NCI-H2227 (cell line): ENCODE data around the gene SORCS1.

ENCODE experiments used
- DNase-seq: peaks from one replicate; lab custom pipeline; 2025; ENCODE audit not compliant: unreplicated experiment; lab: John Stamatoyannopoulos, UW

The SORCS1 gene

DNA sequence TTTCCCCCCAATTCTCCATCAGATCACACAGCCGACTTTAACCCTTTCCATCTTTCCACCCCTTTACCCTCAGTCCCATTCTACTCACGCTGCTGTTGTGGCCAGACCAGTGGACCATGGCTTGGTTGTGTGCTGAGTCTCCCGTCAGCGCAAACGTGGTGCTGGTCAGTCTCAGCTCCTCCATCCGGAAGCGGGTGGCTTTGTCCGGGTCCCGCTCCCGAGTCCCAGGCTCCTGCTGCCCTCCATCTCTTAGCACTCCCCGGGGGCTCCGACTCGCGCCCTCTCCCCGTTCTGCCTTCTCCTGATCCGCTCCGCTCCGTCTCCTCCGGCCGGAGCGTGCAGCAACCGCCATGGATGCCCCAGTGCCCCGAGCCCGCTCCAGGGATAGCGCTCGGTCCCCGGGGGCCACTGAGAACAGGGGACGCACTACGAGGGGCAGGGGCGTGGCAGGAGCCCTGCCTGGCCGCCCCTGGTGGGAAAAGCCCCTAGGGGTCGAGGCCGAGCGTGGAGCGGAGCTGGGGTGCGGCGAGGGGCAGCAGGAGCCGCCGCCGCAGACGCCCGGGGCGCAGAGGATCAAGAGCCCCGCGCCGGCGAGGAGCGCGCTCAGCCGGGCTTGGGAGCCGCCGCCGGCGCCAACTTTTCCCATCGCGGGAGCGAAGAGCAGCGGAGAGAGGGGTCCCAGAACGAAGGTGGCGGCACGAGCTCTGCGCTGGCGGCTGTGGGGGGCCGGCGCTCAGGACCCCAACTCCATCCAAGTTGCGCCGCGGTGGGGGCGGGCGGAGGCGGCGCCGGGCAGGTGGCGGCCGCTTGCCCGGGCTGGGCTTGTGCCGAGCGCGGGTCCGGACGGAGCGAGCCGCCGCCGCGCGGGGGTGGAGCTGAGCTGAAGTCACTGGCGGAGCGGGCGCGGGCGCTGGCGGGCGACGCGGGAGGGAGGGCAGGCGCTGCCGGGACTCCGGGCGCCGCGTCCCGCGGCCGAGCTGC lies at the start of gene SORCS1:
Gene SORCS1 (minus strand): TSS at position 826 of the 981 bp plus-strand sequence.
- no peak for DNase-seq

DNA sequence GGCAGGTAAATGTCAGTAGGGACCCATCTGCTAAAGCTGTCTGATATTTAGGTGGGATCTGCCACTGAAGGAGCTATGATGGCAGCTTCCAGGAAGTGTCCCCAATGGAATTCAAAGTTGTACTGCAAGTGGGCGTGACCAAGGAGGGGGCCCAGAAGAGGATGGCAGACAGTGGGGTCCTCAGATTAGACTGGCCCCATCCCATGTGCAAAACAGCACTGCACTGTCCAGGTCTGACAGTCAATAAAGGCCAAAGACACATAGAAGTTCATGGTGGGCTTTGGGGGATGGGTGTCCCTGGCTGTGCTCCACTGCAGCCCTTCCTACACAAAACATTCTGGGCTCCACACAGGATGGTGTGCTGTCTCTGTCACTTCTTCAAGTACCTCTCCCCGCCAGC lies 49.8 kb upstream of the SORCS1 start:
- no peak for DNase-seq

DNA sequence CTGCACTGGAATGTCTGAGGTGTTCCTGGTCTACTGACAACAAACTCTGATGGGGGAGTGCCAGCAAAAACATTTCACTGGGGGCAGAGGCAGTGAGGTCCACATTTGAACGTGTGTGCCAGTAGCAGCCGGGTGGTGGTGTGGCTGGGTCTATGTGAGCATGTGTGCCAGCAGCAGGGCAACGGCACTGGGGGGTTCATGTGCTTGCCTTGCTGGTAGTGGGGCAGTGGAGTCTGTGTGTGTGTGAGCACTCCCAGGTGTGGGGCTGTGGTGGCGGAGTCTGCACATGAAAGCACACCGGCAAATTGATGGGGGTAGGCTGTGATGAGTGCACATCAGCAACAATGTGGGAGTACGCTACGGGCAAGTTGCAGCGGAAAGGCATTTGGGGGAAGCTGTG lies 49.4 kb upstream of the SORCS1 start:
- no peak for DNase-seq

DNA sequence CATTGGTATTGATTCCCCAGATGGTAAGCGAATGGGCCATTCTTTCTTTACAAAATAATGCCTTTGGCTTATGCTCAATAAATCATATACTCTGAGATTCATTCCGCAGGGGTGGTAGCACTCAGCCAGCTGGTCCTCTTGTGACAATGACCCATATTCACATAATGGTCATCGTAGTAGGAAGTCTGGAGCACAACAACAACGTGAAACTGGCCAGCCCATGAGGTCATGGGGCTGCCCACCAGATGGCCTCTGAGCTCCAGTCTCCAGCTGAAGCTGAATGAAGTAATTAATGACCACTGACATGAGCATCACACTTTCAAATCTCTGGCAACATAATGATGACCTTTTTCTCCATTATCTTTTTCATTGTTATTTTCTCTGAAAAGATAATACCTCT lies 42.3 kb upstream of the SORCS1 start:
- DNase-seq, result no peak

DNA sequence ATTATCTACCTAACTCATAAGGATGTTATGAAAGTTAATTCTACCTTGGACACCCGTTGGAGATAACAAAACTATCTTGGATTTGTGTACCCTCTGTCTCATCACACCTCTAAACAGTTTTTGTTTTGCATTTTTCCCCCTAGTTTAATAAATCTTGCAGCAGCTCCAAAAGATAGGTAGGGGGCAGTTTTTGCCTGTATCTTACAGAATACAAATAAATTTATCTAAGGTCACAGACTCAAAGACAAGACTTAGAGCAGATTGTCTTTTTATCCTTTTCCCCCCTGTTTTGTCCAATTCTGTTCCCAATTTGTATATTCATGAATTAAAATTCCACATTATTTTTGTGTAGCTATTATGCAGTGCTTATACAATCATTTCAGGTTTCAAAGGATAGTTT lies 5.0 kb upstream of the SORCS1 start:
- DNase-seq, result no peak

DNA sequence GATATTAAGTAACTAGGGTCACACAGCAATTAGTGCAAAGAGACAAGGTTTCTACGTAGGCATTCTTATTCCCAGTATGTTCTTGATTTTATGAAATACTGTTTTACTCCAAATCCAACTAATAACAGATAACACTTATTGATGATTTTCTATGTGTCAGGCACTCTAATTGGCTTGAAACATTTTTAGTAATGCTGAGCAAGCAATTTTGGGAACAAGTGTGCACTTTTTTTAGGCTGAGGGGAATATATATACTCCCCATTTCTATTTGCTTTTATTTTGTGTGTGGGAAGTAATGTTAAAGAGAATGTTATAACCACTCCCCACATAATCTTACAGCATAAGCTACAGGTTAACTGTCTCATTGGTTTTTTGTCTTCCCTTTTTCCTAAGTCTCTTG lies 4.2 kb upstream of the SORCS1 start:
- no peak for DNase-seq

DNA sequence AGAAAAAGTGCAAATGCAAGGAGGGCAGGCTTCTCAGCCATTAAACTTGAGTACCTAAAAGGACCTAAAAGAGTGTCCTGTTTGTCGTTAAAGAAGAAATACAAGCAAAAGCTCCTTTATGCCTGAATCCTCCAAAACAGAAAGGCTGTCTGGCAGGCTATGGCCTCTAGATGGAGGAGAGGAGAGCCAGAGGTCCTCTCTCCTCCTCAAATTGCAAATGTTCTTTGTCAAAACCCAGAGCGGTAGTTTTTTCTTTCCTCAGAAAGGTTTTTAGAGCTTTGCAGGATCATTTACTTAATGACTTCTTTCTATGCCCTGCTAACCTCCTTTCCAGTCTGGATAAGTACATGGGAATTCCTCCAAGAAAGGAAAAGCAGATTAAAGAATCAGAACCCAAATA lies 1.9 kb upstream of the SORCS1 start:
- DNase-seq, result no peak

DNA sequence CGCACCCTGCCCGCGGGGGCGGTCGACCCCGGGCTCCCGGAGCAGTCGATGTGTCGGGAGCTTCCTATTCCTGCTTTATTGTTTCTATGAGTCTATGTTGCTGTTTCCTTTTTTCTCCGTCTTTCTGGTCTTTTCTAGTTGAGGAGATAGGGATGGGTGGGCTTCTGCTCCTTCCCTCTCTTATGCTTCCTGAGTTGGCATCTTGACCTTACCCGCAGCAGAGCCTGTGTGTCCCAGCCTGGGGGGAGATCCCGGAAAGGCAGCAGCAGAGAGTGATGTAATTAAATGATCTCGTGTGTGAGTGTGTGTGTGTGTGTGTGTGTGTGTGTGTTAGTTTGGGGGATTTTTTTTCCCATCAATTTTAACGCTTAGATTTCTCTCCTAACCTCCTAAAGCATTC lies 486 bp upstream of the SORCS1 start:
- no peak for DNase-seq

DNA sequence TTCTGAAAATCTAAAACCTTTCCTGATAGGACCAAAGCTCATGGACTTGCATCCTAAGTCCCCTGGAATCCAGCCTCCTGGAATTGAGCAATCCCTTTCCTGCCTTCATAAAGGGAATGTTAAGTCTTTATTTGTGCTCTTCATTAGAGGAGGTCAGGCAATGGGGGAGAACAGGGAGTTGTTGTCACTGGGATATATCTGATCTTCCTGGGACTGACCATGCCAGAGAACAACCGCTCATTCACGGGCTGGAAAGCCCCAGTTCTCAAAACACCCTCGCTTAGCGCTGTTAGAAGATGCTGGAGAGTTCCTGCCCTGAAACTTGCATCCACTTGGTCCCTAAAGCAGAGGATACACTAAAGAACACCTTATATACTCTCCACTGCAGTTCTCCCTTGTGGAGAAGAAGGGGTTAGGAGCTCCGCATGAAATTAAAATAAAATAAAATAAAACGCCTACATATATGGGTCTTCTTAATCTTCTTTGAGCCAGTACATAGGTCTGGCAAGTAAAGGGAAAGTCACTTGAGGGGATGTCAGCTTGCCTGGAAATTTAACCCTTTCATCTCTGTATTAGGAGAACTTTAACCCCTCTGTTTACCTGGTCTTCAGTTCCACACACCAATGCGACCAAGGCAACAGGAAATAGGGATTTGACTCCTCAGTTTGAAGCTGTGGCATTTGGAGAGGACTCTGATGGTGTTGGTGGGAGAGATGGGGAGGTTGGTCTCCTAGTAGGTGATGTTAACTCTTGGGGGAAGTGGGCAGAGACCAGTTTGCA lies 1.2 kb downstream of the SORCS1 start:
- DNase-seq, result no peak

DNA sequence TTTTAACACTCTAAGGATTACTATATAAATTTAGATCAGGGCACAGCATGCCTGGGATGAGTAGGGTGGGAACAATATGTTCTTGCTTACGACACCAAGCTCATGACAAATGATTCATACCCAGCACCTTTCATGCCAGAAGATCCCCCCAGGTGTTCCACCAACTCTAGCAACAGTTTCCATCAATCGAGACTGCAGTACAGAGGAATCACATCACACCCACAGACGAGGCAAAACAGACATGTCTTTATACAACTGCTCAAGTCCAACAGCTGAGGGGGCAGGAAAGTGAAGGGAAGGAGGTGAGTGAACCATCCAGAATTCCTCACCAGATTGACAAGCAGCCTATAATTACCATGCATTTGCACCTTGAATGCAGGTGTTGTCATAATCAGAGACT lies 3.6 kb downstream of the SORCS1 start:
- no peak for DNase-seq

DNA sequence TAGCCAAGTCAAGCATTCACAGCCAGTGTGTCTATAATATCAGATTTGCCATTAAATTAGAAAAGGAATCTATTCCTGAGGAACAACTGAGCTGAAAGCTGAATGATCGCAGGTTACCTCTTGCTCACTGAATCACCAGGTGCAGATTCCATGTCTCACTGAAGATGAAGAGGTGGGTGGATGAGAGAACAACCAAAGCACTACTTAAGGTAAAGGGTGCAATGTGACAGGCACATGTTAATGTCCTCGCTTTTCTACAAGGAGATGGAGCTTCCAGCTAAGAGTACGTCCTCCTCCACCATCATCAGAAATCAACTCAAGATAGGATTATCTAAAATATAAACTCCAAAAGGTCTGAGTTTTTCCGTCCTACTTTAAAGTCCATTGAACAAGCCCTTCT lies 4.6 kb downstream of the SORCS1 start:
- DNase-seq, result no peak

DNA sequence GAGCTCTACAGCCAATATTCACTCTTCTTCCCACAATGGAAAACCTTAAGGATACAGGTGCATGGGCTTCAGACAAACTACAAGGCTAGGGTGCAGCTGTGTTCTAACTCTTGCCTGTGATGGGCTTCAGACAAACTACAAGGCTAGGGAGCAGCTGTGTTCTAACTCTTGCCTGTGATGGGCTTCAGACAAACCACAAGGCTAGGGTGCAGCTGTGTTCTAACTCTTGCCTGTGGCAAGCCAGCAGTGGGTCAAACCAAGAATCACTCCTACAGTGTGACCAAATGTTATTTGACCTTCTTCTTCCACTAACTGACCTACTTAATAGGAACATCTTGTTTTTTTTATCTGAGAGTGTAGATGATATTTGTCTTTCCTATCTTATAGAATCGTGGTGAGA lies 7.4 kb downstream of the SORCS1 start:
- no peak for DNase-seq

DNA sequence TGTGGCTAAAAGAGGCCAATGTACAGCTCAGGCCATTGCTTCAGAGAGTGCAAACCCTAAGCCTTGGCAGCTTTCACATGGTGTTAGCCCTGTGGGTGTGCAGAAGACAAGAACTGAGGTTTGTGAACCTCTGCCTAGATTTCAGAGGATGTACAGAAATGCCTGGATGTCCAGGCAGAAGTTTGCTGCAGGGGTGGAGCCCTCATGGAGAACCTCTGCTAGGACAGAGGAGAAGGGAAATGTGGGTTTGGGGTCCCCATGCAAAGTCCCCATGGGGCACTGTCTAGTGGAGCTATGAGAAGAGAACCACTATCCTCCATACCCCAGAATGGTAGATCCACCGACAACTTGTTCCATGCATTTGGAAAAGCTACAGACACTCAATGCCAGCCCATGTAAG lies 12.4 kb downstream of the SORCS1 start:
- DNase-seq, result no peak

DNA sequence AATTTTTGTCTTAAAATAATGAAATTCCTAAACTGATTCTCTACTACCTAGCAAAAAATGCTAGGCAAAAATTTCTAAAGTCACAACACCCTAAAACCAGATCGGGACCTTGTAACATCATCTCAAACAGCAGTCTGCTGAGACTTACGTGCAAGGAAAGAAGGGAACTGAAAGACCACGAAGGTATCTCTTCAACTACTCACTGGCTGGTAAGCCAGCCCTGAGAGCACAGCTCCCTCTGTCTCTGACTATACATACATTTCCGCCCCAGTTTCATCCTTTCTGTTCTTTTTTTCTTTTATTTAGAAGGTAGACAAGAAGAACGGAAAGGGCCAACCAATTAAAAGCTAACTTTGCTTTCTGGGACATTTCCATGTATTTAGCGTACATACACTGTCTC lies 15.6 kb downstream of the SORCS1 start:
- DNase-seq, result no peak

DNA sequence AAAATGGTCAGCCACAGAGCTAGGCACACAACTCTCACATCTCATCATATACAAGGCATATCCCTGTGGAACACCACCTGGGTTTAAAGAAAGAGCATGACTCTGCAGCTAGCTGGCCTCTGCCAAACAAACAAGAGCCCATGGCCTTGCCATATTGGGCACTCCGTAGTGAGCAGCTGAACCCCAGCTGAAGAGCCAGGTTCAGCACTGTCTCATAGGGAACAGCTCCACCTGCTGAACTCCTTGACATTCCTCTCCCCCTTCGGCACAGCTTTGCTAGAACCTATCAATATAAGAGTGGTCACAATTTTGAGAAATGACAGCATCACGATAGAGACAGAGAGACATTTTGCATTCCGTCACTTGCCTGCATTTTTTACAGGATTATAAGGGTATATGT lies 20.0 kb downstream of the SORCS1 start:
- DNase-seq, result no peak

DNA sequence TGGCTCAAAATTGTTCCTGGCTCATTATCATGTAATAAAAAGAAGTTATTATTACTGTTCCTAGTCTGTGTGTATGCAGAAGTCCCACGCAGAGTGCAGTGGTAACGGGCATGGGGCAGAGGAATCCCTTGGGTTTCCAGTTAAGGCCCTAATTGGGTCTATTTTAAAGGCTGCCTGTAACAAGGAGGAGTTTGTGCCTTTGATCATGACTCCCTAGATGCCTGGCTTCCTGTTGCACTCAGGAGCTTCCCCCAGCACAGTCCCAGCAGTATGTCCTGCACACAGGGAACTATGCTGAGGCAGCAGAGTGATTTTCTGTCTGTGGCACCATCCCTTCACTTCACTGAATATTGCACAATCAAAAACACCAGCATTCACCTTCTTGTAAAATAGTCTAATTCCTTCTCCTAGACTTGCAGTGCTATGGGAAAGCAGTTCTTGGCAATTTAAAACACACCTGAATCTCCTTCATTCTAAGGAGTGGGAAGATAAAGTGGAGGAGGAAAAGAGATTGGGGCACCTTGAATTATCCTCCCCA lies 22.9 kb downstream of the SORCS1 start:
- no peak for DNase-seq

DNA sequence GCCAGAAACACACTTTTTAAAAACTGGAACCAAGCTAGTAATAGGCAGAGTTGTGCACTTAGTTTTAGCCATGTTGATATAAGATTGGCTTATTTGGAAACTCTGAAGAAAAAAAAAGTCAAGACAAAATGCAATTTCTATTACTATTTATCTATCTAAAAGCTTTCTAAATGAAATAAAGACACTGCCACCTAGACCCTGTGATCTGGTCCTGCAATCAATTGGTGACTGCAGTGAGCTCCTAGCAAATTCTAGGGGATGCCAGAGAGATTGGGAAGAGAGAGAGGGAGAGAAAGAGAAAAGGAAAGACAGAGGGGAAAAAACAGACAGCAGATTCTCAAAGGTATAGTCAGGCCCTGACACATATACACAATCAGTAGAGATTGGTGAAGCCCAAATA lies 25.3 kb downstream of the SORCS1 start:
- DNase-seq, result no peak

DNA sequence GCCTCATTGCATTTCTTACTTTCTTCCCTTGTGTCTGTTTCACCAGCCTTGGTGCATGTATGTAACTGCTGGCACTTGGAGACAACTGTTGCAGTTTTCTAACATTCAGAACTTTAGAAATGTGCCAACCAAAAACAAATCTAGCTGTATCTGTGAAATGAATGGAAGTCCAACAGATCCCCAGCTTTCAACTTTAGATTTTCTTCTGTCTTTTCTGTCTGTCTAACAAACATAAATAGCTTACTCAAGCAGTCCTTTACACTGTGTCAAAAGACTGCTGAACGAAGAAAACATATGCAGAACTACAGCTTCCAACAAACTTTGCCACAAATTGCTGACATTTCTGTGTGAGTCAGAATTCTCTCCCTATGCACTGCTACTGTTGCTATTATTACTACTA lies 30.9 kb downstream of the SORCS1 start:
- no peak for DNase-seq

DNA sequence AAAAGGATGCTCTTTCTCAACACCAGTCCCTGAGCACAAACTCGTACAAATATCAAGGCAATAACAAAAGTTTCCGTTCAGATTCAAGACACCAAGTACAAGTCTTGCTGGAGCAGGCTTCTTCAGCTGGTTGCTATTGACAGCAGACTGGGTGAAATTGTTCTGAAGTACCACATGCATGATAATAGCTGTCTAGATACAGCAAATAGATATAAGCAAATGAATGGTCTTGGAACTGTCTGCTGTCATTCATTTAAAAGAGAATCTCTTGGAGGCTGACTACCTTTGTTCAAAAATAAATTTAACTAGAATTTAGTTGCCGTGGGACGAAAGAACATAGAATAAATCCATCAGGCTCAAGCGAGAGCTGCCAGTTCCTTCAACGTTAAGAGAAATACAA lies 35.5 kb downstream of the SORCS1 start:
- no peak for DNase-seq

DNA sequence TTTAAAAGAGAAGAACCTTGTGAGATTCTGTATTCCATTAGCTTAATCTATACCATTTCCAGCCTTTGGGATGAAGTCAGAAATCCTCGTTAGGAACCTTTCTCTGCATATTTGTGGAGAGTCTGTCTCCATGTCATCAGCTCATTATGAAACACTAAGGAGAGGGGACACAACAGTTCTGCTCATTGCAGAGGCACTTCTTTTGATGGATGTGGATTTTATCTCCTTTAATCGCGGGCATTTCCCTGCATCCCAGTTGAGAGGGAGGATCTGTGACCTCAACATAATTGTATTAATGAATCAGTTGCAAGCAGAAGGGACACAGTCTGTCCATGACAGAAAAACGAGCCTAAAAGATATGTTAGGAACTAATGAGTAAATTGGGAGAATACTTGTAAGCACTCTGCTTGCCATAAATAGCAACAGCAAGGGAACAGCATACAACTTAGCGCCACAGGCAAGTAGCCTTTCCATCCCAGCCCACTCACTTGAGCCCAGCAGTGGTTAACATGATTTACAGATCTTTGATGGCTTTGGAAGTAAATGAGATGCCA lies 37.9 kb downstream of the SORCS1 start:
- DNase-seq, result no peak

DNA sequence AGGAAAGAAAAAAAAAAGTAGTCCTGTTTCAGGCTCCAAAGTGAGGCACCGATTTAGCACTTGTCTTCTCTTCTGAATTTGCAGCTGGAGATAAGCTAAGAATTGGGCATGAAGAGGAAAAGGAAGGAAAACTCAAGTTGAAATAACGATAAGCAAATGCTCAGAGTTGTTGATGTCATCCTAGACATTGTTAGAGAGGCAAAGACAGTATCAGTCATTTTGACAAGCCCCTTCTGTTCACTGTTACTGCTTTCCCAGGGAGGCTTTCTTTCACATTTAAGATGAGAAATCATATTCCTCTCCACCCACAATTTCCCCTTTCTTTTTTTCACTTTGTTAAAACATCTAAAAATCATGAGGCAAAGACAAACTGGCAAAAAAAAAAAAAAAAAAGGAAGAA lies 41.8 kb downstream of the SORCS1 start:
- no peak for DNase-seq

DNA sequence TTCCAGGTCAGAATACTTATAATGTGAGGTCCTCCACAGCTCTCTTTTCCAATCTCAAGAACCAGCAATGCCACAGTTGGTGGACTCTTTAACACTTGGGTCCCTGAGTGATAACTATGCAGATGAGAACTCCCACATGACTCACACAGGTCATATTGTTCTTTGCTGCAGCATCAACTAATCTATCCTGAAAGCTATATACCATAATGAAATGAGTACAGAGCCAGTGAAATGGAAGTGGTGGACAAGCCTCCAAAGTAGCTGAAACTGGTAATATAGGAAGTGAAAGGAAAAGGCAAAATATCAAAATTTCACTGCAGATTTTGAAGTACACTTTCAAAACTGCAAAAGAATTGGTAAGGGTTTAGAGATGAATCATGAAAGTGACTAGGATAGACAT lies 45.6 kb downstream of the SORCS1 start:
- DNase-seq, result no peak
